Measurements from ENCODE around the gene OR1L6. TPM values are rescaled to one million over a fixed set of nuclear protein-coding genes. Genes with fewer than 3 reads are reported as not detected.

OR1L6 gene
- total RNA-seq, 1 donor from 2014 or later = not detected

GRCh38 chr9:122781671-122782070 is 39.6 kb downstream of the OR1L6 start:
- Histone ChIP-seq H3K27ac (no peak overlapping the region), H3K27me3 (no peaks in the 10 kb centered on the region), H3K36me3 (no peaks in the 10 kb centered on the region), H3K9me3 (no peaks in the 10 kb centered on the region), H3K4me3 (no peak overlapping the region), H3K4me1 (no peaks in the 10 kb centered on the region)
- DNase-seq (no peak), ATAC-seq (no peak)
- TF ChIP-seq CTCF (IDR thresholded peaks at IDR 0.05) = no peak
- intact Hi-C loops (cut with DNase I) = no loop called here

GRCh38 chr9:122785269-122785668 is 43.2 kb downstream of the OR1L6 start:
- no peaks in the 10 kb centered on the region for H3K27me3 ChIP-seq
- no peak for ATAC-seq
- intact Hi-C loops (cut with DNase I) = no loop called here
- H3K27ac ChIP-seq = no peak overlapping the region
- no peak for TF ChIP-seq CTCF (IDR thresholded peaks at IDR 0.05)
- H3K36me3 ChIP-seq = no peaks in the 10 kb centered on the region
- DNase-seq = no peak
- H3K4me1 ChIP-seq = no peaks in the 10 kb centered on the region
- H3K9me3 ChIP-seq = no peaks in the 10 kb centered on the region
- no peak overlapping the region for H3K4me3 ChIP-seq

- no peak for ATAC-seq
- intact Hi-C loops (cut with DNase I) = no loop called here
- no peaks in the 10 kb centered on the region for H3K27me3 ChIP-seq
- TF ChIP-seq CTCF (IDR thresholded peaks at IDR 0.05) = no peak
- H3K27ac ChIP-seq = no peak overlapping the region
- no peaks in the 10 kb centered on the region for H3K9me3 ChIP-seq
- H3K36me3 ChIP-seq = no peaks in the 10 kb centered on the region
- DNase-seq = no peak
- H3K4me1 ChIP-seq = no peaks in the 10 kb centered on the region
- H3K4me3 ChIP-seq = no peak overlapping the region
Measured at GRCh38 chr9:122786338-122786737, 44.2 kb downstream of the OR1L6 start.

- H3K36me3 ChIP-seq = no peaks in the 10 kb centered on the region
- DNase-seq (no peak), ATAC-seq (no peak)
- H3K9me3 ChIP-seq = no peaks in the 10 kb centered on the region
- no peak within 1 kb of the TSS for H3K27ac ChIP-seq
- no peak within 1 kb of the TSS for H3K4me3 ChIP-seq
- intact Hi-C loops (cut with DNase I) = no loop called here
- H3K4me1 ChIP-seq = no peaks in the 10 kb centered on the region
- no peaks in the 10 kb centered on the region for H3K27me3 ChIP-seq
- TF ChIP-seq CTCF (IDR thresholded peaks at IDR 0.05) = no peak
Measured at GRCh38 chr9:122788831-122789230, 46.7 kb downstream of the OR1L6 start, which contains the start of gene OR5C1. Gene OR5C1, plus strand, starts transcription at chr9:122788933. Its CDS starts 0 bp downstream, at chr9:122788933.

DNA sequence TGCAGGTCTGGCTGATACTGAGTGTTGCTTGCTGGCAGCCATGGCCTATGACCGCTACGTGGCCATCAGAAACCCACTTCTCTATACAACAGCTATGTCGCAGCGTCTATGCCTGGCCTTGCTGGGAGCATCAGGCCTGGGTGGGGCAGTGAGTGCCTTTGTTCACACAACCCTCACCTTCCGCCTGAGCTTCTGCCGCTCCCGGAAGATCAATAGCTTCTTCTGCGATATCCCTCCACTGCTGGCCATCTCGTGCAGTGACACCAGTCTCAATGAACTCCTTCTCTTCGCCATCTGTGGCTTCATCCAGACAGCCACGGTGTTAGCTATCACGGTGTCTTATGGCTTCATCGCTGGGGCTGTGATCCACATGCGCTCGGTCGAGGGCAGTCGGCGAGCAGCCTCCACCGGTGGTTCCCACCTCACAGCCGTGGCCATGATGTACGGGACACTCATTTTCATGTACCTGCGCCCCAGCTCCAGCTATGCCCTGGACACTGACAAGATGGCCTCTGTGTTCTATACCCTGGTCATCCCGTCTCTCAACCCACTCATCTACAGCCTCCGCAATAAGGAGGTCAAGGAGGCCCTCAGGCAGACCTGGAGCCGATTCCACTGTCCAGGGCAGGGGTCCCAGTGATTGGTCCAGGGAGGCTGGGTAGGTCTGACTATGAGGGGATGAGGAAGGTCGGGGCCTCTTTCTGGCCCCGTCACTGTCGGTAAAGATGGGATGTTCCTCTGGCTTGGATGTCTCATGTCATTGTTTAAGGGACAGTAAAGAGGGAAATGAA is 47.3 kb downstream of the OR1L6 start:
- Histone ChIP-seq H3K36me3 (no peaks in the 10 kb centered on the region), H3K4me3 (no peak overlapping the region), H3K27ac (no peak overlapping the region), H3K27me3 (no peaks in the 10 kb centered on the region), H3K9me3 (no peaks in the 10 kb centered on the region), H3K4me1 (no peaks in the 10 kb centered on the region)
- ATAC-seq = no peak
- intact Hi-C loops (cut with DNase I) = no loop called here
- TF ChIP-seq CTCF (IDR thresholded peaks at IDR 0.05) = no peak
- DNase-seq = no peak
